GM23338 (cell line): Measurements from ENCODE around the gene NTNG2. TPM values are rescaled to one million over a fixed set of nuclear protein-coding genes. Genes with fewer than 3 reads are reported as not detected.

ENCODE experiments used
- CREB1 ChIP-seq: fragments of 250-450 bp; sonication (Bioruptor Pico); IDR thresholded peaks from 2 replicates; pipeline ENCODE4 v1.5.0; 2020; ENCODE audit warnings: low read depth, mild to moderate bottlenecking, moderate library complexity
- EZH2 ChIP-seq: fragments of 200-600 bp; sonication (generic); IDR thresholded peaks from one replicate; pipeline ENCODE4 v1.8.0; 2017; ENCODE audit warnings: antibody characterized with exemption, mild to moderate bottlenecking, low read depth; ENCODE audit not compliant: unreplicated experiment
- NANOG ChIP-seq: IDR thresholded peaks from 2 replicates; pipeline ENCODE4 v1.6.1; 2016; ENCODE audit warnings: antibody characterized with exemption, borderline replicate concordance
- POLR2AphosphoS5 ChIP-seq: IDR thresholded peaks from 2 replicates; pipeline ENCODE4 v1.6.1; 2016; ENCODE audit warnings: antibody characterized with exemption, low read depth
- ZNF114 ChIP-seq: fragments of 250-450 bp; sonication (Bioruptor Pico); IDR thresholded peaks from 2 replicates; pipeline ENCODE4 v1.5.0; 2020; ENCODE audit warnings: mild to moderate bottlenecking, moderate library complexity
- ZNF331 ChIP-seq: fragments of 250-450 bp; sonication (Bioruptor Pico); IDR thresholded peaks from 2 replicates; pipeline ENCODE4 v1.5.0; 2020; ENCODE audit warnings: low read depth, mild to moderate bottlenecking, moderate library complexity
- polyA plus RNA-seq: library from polyadenylated mRNA; unstranded; fragments of >200 nt; fragmentation: Nextera tagmentation; extraction: Ambion mirVana; gene quantifications from 2 replicates; pipeline ENCODE4 v1.2.1, GENCODE V29; 2016
- total RNA-seq: library from RNA; depleted of rRNA; stranded (reverse); fragments of >200 nt; shearing (Covaris generic); gene quantifications from 2 replicates; pipeline ENCODE4 v1.2.3, GENCODE V29; 2014
- TF ChIP-seq, protein P1 (sequence below): fragments of 250-450 bp; sonication (Bioruptor Pico); IDR thresholded peaks from 2 replicates; pipeline ENCODE4 v1.5.0; 2020; ENCODE audit warnings: mild to moderate bottlenecking, moderate library complexity
- TF ChIP-seq, protein P2 (sequence below): IDR thresholded peaks from 2 replicates; pipeline ENCODE4 v1.6.1; 2016; ENCODE audit warnings: antibody characterized with exemption
- TF ChIP-seq, protein P3 (sequence below), 2 experiments: fragments of 200-600 bp in 1 of 2; sonication (generic) in 1 of 2; conservative IDR thresholded peaks; 2 replicates each; pipeline versions ENCODE4 v1.5.1 to v1.6.1; 2016 to 2017; ENCODE audit warnings: antibody characterized with exemption in 2 of 2, low read depth in 2 of 2, mild to moderate bottlenecking in 2 of 2, moderate library complexity in 1 of 2
- TF ChIP-seq, protein P4 (sequence below): IDR thresholded peaks from one replicate; pipeline ENCODE4 v1.6.1; 2018; ENCODE audit warnings: antibody characterized with exemption; ENCODE audit not compliant: unreplicated experiment

NTNG2 gene
- total and polyA plus RNA-seq, 2 experiments from 2014 or later, result 0.99 to 1.7 TPM

DNA sequence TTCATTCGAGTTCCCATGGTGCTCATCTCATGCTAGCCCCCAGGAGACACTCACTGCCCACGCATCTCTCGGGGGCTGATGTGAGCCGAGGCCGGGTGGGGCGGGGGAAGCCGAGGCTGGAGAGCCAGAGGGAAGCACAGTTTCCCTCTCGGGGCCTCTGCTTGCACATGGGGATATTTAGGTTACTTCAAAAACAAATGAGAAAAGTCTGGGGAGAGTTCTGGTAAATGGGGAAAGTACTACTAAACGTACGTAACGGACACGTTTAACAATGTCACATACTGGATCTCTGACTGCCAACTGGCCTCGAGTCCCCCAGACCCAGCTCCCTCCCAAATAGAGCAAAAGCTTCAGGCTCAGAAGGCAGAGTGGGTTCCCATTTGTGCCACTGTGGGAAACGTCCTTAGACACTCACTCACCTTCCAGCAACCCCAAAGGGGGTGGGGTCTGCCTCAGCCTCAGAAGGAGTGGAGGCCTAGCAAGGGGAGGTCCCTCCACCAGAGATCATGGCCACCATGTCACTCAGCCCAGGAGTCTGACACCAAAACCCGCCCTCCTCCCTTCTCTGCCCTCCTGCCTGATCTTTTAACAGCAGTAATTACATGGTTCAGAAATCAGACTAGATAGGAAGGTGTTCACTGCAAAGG, 33.8 kb upstream of the NTNG2 start (continued):
- TF ChIP-seq, protein P1, sequence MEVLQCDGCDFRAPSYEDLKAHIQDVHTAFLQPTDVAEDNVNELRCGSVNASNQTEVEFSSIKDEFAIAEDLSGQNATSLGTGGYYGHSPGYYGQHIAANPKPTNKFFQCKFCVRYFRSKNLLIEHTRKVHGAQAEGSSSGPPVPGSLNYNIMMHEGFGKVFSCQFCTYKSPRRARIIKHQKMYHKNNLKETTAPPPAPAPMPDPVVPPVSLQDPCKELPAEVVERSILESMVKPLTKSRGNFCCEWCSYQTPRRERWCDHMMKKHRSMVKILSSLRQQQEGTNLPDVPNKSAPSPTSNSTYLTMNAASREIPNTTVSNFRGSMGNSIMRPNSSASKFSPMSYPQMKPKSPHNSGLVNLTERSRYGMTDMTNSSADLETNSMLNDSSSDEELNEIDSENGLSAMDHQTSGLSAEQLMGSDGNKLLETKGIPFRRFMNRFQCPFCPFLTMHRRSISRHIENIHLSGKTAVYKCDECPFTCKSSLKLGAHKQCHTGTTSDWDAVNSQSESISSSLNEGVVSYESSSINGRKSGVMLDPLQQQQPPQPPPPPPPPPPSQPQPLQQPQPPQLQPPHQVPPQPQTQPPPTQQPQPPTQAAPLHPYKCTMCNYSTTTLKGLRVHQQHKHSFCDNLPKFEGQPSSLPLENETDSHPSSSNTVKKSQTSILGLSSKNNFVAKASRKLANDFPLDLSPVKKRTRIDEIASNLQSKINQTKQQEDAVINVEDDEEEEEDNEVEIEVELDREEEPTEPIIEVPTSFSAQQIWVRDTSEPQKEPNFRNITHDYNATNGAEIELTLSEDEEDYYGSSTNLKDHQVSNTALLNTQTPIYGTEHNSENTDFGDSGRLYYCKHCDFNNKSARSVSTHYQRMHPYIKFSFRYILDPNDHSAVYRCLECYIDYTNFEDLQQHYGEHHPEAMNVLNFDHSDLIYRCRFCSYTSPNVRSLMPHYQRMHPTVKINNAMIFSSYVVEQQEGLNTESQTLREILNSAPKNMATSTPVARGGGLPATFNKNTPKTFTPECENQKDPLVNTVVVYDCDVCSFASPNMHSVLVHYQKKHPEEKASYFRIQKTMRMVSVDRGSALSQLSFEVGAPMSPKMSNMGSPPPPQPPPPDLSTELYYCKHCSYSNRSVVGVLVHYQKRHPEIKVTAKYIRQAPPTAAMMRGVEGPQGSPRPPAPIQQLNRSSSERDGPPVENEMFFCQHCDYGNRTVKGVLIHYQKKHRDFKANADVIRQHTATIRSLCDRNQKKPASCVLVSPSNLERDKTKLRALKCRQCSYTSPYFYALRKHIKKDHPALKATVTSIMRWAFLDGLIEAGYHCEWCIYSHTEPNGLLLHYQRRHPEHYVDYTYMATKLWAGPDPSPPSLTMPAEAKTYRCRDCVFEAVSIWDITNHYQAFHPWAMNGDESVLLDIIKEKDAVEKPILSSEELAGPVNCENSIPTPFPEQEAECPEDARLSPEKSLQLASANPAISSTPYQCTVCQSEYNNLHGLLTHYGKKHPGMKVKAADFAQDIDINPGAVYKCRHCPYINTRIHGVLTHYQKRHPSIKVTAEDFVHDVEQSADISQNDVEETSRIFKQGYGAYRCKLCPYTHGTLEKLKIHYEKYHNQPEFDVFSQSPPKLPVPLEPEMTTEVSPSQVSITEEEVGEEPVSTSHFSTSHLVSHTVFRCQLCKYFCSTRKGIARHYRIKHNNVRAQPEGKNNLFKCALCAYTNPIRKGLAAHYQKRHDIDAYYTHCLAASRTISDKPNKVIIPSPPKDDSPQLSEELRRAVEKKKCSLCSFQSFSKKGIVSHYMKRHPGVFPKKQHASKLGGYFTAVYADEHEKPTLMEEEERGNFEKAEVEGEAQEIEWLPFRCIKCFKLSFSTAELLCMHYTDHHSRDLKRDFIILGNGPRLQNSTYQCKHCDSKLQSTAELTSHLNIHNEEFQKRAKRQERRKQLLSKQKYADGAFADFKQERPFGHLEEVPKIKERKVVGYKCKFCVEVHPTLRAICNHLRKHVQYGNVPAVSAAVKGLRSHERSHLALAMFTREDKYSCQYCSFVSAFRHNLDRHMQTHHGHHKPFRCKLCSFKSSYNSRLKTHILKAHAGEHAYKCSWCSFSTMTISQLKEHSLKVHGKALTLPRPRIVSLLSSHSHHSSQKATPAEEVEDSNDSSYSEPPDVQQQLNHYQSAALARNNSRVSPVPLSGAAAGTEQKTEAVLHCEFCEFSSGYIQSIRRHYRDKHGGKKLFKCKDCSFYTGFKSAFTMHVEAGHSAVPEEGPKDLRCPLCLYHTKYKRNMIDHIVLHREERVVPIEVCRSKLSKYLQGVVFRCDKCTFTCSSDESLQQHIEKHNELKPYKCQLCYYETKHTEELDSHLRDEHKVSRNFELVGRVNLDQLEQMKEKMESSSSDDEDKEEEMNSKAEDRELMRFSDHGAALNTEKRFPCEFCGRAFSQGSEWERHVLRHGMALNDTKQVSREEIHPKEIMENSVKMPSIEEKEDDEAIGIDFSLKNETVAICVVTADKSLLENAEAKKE (CRISPR knock-in tag), result no peak
- no peak for TF ChIP-seq CREB1 (CRISPR knock-in tag)
- TF ChIP-seq, protein P2, sequence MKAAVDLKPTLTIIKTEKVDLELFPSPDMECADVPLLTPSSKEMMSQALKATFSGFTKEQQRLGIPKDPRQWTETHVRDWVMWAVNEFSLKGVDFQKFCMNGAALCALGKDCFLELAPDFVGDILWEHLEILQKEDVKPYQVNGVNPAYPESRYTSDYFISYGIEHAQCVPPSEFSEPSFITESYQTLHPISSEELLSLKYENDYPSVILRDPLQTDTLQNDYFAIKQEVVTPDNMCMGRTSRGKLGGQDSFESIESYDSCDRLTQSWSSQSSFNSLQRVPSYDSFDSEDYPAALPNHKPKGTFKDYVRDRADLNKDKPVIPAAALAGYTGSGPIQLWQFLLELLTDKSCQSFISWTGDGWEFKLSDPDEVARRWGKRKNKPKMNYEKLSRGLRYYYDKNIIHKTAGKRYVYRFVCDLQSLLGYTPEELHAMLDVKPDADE, result no peak
- TF ChIP-seq NANOG, result no peak
- TF ChIP-seq, protein P3, sequence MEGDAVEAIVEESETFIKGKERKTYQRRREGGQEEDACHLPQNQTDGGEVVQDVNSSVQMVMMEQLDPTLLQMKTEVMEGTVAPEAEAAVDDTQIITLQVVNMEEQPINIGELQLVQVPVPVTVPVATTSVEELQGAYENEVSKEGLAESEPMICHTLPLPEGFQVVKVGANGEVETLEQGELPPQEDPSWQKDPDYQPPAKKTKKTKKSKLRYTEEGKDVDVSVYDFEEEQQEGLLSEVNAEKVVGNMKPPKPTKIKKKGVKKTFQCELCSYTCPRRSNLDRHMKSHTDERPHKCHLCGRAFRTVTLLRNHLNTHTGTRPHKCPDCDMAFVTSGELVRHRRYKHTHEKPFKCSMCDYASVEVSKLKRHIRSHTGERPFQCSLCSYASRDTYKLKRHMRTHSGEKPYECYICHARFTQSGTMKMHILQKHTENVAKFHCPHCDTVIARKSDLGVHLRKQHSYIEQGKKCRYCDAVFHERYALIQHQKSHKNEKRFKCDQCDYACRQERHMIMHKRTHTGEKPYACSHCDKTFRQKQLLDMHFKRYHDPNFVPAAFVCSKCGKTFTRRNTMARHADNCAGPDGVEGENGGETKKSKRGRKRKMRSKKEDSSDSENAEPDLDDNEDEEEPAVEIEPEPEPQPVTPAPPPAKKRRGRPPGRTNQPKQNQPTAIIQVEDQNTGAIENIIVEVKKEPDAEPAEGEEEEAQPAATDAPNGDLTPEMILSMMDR (conservative IDR thresholded peaks at IDR 0.05; ENCODE audit: low read depth in 2 of 2), result no peak
- TF ChIP-seq ZNF331, result no peak
- TF ChIP-seq ZNF114, result no peak
- no peak for TF ChIP-seq EZH2
- no peak for TF ChIP-seq POLR2AphosphoS5
- TF ChIP-seq, protein P4, sequence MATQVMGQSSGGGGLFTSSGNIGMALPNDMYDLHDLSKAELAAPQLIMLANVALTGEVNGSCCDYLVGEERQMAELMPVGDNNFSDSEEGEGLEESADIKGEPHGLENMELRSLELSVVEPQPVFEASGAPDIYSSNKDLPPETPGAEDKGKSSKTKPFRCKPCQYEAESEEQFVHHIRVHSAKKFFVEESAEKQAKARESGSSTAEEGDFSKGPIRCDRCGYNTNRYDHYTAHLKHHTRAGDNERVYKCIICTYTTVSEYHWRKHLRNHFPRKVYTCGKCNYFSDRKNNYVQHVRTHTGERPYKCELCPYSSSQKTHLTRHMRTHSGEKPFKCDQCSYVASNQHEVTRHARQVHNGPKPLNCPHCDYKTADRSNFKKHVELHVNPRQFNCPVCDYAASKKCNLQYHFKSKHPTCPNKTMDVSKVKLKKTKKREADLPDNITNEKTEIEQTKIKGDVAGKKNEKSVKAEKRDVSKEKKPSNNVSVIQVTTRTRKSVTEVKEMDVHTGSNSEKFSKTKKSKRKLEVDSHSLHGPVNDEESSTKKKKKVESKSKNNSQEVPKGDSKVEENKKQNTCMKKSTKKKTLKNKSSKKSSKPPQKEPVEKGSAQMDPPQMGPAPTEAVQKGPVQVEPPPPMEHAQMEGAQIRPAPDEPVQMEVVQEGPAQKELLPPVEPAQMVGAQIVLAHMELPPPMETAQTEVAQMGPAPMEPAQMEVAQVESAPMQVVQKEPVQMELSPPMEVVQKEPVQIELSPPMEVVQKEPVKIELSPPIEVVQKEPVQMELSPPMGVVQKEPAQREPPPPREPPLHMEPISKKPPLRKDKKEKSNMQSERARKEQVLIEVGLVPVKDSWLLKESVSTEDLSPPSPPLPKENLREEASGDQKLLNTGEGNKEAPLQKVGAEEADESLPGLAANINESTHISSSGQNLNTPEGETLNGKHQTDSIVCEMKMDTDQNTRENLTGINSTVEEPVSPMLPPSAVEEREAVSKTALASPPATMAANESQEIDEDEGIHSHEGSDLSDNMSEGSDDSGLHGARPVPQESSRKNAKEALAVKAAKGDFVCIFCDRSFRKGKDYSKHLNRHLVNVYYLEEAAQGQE, result no peak
